PC-3 (cell line): ENCODE measurements around the gene ZNF148.

ENCODE experiments used
- EZH2 ChIP-seq: fragments of 300-600 bp; sonication (generic); IDR thresholded peaks from one replicate; pipeline ENCODE4 v1.6.1; 2017; ENCODE audit warnings: antibody characterized with exemption, mild to moderate bottlenecking, low read length; ENCODE audit not compliant: unreplicated experiment
- EZH2phosphoT487 ChIP-seq: fragments of 300-600 bp; sonication (generic); IDR thresholded peaks from 2 replicates; pipeline ENCODE4 v1.6.1; 2018; ENCODE audit warnings: mild to moderate bottlenecking, antibody characterized with exemption, low read length, borderline replicate concordance
- TF ChIP-seq, protein P1 (sequence below): fragments of 300-600 bp; sonication (generic); conservative IDR thresholded peaks from 2 replicates; pipeline ENCODE4 v1.5.1; 2017; ENCODE audit warnings: antibody characterized with exemption, low read depth, mild to moderate bottlenecking, low read length

DNA sequence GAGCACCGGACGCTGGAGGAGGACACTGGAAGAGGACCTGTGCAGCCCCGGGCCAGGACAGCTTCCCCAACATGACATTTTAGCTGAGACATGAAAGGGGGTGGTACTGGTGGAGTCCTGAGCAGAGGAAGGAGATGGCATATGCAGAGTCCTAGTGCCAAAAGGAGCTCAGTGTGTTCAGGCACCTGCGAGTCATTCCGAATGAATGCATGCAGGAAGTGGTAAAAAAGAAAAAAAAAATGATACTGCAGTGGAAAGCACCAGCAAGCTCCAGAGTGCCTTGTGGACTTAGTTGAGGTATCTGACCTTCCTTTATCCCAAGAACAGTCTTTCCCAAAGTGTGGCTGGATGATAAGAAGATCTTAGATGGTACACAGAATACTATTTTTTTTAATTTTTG, 6.6 kb upstream of the ZNF148 start:
- TF ChIP-seq, protein P1, sequence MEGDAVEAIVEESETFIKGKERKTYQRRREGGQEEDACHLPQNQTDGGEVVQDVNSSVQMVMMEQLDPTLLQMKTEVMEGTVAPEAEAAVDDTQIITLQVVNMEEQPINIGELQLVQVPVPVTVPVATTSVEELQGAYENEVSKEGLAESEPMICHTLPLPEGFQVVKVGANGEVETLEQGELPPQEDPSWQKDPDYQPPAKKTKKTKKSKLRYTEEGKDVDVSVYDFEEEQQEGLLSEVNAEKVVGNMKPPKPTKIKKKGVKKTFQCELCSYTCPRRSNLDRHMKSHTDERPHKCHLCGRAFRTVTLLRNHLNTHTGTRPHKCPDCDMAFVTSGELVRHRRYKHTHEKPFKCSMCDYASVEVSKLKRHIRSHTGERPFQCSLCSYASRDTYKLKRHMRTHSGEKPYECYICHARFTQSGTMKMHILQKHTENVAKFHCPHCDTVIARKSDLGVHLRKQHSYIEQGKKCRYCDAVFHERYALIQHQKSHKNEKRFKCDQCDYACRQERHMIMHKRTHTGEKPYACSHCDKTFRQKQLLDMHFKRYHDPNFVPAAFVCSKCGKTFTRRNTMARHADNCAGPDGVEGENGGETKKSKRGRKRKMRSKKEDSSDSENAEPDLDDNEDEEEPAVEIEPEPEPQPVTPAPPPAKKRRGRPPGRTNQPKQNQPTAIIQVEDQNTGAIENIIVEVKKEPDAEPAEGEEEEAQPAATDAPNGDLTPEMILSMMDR = no peak
- no peak for TF ChIP-seq EZH2phosphoT487
- TF ChIP-seq EZH2 = no peak
